Activated CD4-positive, CD25-positive, alpha-beta regulatory T cell (primary cell): ENCODE data around the gene KIF21B.
"Not testable (repeated sequence)": the region's sequence is repeated elsewhere in the genome, so short reads cannot be mapped to it uniquely, and the experiment has no call there.

Experiments
- DNase-seq, 4 experiments: peaks; one replicate each; lab custom pipeline; 2025; lab: John Stamatoyannopoulos, UW

KIF21B gene

DNA sequence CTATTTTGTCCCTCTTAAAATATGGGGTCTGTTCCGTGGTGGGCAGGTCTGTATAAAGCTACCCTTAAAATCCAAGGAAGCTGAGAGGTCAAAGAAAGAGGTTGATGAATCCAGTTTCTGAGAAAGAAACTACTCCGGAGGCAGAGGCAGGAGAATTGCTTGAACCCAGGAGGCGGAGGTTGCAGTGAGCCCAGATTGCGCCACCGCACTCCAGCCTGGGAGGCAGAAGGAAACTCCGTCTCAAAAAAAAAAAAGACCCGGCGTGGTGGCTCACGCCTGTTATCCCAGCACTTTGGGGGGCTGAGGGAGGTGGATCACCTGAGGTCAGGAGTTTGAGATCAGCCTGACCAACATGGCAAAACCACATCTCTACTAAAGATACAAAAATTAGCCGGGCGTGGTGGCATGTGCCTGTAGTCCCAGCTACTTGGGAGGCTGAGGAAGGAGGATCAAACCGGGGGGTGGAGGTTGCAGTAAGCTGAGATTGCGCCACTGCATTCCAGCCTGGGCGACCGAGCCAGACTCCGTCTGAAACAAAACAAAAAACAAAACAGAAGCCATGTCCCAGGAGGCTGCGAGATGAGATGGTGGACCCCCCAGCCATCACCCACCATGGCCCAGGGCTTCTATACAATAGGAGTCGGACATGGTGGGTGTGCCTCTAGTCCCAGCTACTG lies 88.1 kb downstream of the KIF21B start:
- DNase-seq: not testable (repeated sequence)

DNA sequence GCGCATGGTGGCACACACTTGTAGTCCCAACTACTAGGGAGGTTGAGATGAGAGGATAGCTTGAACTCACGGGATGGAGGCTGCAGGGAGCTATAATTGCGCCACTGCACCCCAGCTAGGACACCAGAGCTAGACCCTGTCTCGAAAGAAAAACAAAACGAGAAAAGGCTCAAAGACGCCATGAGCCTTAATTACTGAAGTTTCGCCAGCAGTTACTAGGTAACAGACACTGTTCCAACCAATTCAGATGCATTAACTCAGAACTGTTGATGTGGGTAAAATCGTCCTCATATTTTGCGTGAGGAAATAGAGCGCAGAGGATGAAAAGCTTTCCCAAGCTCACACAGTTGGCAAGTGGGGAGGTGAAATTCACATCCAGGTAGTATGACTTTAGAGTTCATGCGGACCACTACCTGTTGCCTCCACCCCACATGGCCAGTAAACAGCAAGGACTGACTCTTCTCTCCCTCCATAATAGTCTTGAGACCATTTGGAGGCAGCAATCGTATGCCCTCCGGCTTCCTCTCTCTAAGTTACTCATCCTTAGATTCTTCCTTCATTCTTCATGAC lies 88.8 kb downstream of the KIF21B start:
- no peak for DNase-seq

DNA sequence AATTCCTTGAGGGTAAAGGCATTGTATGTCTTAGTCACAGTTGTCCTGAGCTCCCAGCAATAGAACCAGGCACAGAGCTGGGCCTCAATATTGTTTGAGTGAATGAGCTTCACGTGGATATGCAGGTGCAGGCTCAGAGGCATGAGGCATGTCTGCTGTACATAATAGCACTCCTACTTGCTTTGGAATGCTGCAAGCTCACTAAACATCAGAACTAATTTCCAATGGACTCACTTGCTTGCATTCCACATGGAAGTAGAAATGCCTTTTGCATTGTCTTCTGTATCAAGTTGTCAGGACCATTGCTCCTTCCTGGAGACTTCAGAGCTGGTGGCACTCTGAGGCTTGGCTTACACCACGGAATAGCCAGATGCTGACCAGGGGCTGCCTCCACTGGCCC lies 91.7 kb downstream of the KIF21B start:
- DNase-seq: no peak

DNA sequence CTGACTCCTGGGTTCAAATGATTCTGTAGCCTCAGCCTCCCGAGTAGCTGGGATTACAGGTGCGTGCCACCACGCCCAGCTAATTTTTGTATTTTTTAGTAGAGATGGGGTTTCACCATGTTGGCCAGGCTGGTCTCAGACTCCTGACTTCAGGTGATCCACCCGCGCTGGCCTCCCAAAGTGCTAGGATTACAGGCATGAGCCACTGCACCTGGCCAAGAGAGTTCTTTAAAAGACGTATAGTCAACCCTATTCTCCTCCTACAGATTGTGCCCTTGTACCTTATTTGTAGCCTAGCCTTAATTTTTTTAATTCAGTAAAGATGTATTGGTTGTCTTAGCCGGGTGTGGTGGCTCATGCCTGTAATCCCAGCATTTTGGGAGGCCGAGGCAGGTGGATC lies 93.2 kb downstream of the KIF21B start:
- not testable (repeated sequence) for DNase-seq

DNA sequence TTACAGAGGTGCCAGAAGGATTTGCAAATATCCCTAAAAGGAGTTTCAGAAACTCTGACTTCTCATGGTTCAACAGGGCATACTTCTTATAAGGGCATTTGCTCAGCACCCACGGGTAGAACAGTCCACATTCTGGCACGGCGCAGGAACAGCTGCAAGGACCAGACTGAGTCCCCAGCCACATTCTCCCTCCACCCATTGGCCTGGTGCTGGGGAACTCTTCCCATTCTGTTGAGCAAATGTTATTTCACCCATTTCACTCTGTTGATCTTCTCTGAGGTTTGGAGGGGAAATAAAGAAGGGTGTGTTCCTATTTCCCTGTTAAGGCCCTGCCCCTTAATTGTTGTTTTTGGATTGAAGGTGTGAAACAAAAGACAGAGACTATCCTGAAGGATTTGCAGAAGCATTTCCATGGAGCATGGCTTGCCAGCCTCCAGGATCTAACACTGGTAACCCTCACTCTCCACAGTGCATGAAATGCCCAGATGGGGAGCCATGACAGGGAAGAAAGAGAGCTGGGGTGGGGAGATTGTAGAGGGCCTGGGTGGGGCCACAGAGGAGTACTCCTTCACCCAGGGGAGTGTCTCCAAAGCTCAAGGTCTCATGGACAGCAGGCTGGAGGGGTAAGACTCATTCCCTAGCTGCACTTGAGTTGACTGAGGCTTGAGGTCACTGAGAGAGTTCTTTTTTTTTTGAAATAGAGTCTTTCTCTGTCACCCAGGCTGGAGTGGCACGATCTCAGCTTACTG lies 93.8 kb downstream of the KIF21B start:
- no peak for DNase-seq

DNA sequence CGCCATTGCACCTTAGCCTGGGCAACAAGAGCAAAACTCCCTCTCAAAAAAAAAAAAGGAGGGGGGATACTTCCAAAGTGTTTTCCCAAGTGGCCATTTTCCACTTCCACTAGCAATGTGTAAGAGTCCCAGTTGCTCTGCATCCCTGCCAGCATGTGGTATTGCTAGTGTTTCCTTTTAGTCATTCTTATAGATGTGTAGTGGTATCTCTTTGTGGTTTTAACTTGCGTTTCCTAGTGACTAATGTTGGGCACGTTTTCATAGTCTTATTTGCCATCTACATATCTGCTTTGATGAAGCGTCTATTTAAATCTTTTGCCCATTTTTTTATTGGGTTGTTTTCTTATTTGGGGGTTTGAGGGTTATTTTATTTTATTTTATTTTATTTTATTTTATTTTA lies 97.7 kb downstream of the KIF21B start:
- no peak for DNase-seq

DNA sequence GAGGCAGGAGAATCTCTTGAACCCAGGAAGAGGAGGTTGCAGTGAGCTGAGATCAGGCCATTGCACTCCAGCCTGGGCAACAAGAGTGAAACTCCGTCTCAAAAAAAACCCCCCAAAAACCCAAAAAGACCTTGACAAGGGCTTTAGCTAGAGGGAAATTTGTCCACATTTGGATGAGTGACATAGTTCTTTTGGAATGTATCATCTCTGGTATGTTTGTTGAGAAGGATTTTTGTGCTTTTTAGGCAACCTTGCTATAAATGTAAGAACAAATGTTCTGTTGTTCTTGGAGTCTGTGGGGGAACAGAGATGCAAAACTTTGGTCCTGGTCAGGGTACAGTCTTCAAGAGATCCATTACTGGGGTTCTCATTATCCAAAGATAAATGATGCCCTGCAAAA lies 99.9 kb downstream of the KIF21B start:
- DNase-seq: no peak

DNA sequence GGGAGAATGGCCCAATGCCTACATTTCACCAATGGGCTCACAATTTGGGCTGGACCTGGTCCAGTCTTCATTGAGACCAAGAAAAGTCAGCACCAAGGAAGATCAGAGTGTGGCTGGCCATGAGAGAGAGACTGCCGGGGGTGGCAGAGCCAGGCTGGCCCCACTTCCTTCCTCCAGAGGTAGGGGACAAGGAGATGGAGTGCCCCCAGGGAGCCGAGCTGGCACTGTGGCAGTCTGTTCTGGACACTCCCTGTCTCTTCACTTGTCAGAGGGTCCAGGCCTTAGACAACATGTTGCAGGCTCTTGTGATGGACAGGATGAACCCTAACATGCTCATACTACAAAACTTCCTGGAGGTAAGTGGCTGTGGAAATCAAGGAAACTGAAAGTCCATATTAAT lies 101.1 kb downstream of the KIF21B start:
- no peak for DNase-seq

DNA sequence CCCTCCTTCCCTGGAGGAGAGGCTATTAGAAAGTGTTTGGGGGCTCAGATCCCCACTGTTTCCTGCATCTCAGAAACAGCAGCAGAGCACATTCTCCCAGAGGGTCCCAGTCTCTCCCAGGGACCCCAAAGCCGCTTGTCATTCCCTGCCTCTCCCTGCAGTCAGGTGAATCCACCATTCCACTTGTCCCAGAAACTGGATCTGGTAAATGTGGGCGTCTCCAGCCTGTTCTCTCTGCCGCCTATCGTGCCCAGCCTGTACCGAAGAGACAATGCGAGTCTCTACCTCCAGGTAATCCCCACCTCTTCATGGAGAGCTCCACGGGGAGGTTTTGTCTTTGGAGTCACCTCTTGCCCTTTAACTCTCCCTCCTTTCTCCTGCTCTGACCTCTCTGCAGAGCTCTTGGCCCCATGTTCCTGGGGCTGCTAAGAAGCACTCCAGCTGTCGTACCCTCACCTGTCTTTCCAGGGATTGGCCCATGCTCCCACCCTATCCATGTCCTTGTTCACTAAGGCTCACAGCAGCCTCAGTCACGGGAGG lies 101.9 kb downstream of the KIF21B start:
- DNase-seq: no peak
